PC-3 (cell line): ENCODE data around the gene ARSG.

ENCODE experiments used
- EZH2 ChIP-seq: fragments of 300-600 bp; sonication (generic); IDR thresholded peaks from one replicate; pipeline ENCODE4 v1.6.1; 2017; ENCODE audit warnings: antibody characterized with exemption, mild to moderate bottlenecking, low read length; ENCODE audit not compliant: unreplicated experiment
- EZH2phosphoT487 ChIP-seq: fragments of 300-600 bp; sonication (generic); IDR thresholded peaks from 2 replicates; pipeline ENCODE4 v1.6.1; 2018; ENCODE audit warnings: mild to moderate bottlenecking, antibody characterized with exemption, low read length, borderline replicate concordance
- TF ChIP-seq, protein P1 (sequence below): fragments of 300-600 bp; sonication (generic); conservative IDR thresholded peaks from 2 replicates; pipeline ENCODE4 v1.5.1; 2017; ENCODE audit warnings: antibody characterized with exemption, low read depth, mild to moderate bottlenecking, low read length

DNA sequence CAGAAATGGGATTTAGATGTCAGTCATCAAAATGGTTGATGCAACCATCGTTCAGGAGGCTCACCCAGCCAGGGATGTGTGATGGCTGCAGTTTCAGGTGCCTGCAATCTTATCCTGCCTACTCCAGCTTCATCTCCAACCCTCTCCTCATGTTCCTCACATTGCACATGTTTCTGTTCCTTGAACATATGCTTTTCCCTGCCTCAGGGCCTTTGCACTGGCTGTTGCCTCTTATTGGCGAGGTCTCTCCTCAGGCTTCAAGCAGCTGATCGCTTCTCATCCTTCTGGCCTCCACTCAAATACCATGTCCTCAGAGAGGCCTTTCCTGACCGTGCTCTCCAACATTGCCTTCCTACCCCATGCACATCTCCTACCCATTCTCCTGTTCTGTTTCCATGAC, 24.6 kb downstream of the ARSG start:
- no peak for TF ChIP-seq EZH2
- TF ChIP-seq, protein P1, sequence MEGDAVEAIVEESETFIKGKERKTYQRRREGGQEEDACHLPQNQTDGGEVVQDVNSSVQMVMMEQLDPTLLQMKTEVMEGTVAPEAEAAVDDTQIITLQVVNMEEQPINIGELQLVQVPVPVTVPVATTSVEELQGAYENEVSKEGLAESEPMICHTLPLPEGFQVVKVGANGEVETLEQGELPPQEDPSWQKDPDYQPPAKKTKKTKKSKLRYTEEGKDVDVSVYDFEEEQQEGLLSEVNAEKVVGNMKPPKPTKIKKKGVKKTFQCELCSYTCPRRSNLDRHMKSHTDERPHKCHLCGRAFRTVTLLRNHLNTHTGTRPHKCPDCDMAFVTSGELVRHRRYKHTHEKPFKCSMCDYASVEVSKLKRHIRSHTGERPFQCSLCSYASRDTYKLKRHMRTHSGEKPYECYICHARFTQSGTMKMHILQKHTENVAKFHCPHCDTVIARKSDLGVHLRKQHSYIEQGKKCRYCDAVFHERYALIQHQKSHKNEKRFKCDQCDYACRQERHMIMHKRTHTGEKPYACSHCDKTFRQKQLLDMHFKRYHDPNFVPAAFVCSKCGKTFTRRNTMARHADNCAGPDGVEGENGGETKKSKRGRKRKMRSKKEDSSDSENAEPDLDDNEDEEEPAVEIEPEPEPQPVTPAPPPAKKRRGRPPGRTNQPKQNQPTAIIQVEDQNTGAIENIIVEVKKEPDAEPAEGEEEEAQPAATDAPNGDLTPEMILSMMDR, result no peak
- no peak for TF ChIP-seq EZH2phosphoT487
